NCI-H2029 (cell line): Measurements from ENCODE around the gene SLK.

Experiments used
- DNase-seq: peaks from one replicate; lab custom pipeline; 2025; lab: John Stamatoyannopoulos, UW

Gene SLK

DNA sequence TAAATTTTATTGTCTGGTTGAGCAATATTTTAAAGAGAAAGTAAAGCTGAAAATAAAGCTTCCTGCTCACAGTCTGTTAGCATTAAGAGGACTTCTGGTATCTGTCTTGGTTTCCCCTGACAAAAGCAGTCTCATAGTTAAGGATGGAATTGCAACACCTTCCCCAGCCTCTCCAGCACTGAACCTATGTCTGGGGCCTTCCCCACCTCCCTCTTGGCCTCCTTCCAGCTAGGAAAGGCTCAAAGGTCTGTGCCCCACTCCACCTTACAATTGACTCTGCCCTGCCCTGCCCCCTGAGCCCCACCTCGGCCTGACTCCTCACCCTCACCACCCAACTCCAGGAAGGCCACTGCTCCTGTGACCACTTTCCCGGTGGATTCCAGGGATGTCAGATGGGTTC lies 85.5 kb downstream of the SLK start:
- no peak for DNase-seq

DNA sequence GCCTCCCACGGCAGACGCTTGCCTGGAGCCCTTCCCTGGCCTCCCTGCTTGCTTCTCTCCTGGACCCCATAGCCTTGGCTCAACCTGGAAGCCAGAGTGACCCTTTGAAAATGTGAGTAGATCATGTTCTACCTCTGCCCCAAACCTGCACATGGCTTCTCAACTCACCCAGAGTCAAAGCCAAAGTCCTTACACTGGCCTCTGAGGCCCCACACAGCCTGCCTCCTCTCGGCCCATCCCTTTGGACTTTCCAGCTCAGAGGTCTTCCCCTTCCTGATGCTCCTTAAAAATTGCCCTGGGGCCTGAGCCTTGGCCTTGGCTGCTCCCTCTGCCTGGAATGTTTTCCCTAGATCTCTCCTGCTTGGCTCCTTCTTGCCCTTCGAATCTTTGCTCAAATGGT lies 86.3 kb downstream of the SLK start:
- DNase-seq, result no peak

DNA sequence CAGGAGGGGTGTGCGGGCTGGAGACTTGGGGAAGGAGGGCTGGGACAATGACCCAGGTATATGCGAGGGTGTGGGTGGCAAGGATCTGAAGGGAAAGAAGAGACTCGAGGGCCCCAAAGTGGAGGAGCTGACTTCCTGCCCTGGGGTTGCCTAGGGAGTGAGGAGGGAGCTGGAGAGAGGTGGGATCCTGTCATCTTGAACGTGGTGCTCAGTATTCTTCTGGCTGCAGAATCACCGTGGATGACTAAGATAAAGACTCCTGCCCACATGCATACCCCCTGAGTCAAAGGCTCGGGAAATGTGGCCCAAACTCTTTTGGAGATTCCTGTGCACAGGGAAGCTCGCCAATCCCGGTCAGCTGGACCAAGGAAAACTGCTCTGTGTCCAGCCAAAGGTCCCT lies 87.5 kb downstream of the SLK start:
- DNase-seq, result no peak

DNA sequence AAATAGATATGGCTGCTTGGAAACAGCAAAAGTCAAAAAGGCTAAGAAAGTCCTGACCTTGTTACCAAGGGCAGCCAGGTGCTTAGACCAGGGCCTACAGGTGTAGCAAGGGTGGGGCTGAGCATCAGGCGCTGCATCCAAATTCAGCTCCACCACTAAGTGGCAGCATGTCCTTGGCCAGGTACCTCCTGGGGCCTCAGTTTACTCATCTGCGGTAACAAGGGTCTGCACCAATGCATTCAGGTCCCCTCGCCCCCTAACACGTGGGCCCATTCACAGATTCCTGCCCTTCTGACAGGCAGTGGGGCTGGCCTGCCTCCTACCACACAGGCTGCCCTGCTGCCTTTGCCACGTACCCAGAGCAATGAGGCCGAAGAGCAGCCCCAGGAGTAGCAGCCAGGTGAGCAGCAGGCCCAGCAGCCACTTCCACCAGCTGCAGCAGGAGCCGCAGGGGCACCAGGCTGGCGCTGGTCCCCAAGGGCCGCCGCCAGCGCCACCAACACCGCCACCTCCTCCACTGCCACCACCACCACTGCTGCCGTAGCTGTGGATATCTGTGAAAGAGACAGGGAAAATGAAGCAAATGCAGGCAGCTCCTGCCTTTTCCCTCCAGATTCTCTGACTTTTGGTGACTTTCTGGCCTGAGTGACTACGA lies 89.8 kb downstream of the SLK start:
- no peak for DNase-seq

DNA sequence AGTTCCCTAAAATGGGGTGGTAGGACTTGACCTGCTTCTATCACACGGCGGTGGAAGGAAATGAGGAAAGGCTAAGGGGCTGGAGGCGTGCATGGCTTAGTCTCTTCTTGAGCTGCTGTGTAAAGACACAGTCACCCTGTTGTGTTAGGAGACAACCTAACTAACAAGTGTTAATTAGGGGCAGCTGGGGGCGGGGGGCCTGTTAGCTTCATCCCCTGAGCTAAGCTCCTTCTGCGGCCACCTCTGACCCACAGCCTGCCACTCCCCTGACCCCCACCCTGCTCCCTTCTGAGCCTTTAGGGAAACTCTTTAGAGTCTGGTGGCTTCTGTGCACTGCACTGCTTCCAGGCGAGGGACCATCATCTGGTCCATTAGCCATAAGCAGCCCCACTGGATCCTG lies 90.8 kb downstream of the SLK start:
- no peak for DNase-seq

DNA sequence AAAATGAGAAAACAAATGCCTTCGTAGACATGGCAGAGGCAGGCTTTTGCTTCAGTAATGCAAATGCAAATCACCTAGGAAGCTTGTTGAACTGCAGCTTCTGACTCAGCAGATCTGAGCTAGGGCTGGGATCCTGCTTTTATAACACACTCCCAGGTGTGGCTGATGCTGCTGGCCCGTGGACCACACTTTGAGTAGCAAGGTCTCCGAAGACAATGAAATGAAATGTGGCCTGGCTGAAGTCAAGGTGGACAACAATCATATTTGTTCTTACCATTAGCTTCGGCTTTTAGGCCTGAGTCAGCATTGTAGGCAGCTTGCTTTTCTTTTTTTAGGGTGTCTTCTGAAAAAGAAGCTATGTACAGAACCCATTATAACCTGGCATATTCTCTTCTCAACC lies 92.4 kb downstream of the SLK start:
- no peak for DNase-seq

DNA sequence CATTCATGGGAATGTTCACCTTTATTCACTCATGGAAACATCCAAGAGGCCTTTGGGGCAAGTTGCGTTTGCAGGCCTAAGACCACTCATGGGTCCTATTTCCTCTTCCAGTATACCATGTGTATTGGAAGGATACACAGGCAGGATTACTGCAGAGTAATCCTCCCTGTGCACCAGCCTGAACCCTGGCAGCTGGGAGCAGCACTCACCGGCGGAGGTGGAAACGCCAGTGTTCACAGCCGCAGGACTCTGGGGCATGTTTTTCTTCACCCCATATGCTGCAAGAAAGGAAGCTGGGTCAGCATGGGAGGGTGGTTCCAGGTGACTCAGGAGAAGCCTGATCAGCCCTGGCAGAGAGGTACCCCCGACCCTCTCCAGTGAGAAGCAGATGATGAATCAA lies 94.3 kb downstream of the SLK start:
- no peak for DNase-seq

DNA sequence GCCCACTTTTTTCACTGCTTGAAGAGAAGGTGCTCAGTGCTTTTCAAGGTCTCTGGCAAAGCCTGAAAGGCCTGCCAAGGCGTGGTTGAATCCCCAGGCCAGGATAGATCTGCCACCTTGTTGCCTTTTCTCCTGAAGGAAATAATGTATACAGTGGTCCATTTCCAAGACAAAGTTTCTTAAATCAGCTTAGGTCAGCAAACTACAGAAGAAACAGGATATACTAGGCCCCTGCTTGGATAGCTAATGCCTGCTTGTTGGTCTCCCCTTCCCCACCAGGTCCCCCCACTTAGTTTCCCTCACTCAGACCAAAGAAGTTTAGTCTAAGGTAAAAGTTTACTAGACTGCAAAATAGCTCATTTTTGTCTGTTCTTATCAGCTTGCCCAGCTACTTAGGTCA lies 98.8 kb downstream of the SLK start:
- DNase-seq, result no peak

DNA sequence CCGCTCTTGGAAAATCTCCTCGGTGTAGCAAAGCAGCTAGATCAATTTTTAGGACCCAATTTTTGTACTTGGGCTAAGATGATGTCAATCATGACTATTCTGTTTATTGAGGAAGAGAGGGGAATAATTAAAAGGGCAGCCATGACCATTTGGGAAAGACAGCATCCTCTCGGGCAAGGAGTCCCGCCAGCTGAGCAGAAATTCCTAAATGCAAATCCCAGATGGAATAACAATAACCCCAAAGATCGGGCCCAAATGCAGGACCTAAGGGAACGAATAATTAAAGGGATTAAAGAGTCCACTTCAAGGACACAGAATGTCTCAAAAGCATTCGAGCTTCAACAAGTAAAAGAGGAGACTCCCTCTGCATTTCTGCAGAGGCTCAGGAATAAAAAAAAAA lies 100.0 kb downstream of the SLK start:
- DNase-seq, result no peak

DNA sequence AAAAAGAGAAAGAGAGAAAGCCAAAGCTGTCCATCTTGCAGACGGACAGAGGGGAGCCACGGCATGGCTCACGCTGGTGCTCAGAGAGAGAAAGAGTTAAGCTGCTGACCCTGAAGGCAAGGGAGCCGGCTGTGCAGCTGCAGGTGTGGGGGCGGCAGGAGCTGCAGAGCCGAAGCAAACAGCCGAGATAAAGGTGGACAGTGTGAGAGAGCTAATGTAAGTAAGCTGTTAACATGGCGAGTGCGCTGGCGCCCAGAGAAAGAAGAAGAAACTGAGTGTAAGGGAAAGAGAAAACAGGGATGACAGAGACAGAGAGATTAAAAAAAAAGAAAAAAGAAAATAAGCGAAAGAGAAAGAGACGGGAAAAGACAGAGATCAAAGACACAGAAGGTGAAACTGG lies 100.6 kb downstream of the SLK start:
- no peak for DNase-seq

DNA sequence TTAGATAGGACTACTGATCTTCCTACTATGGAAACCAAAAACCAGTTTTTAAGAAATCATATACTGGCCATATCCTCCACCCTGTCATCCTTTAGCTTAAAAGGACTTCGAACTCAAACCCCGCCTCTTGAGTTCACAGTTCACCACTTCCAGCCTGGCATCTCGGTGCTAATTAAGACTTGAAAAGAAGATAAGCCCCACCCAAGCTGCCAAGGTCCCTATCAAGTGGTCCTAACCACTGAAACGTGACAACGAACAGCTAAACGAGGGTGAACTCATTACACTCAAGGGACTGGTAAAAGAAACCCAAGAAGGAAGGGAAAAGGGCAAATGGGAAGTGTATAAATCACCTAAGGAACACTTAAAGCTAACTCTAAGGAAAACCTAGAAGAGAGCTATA lies 102.7 kb downstream of the SLK start:
- no peak for DNase-seq

DNA sequence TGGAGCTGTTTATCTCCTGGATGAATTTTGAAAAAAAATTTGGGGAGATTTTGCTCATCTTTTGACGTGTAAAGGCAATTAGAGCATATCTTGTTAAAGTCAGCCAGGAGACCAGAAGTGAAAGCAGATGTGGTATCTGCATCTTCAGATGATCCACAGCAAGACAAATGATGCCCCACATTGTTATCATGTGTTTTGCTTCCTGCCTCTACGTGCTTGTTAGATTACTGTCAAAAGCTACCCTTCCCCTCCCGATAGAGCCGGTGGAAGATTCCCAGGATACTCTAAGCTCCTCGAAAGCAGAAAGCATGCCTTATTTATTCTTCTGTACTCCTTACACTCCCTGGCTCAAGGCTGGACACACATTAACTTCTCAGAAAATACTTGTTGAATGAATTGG lies 105.8 kb downstream of the SLK start:
- DNase-seq, result no peak

DNA sequence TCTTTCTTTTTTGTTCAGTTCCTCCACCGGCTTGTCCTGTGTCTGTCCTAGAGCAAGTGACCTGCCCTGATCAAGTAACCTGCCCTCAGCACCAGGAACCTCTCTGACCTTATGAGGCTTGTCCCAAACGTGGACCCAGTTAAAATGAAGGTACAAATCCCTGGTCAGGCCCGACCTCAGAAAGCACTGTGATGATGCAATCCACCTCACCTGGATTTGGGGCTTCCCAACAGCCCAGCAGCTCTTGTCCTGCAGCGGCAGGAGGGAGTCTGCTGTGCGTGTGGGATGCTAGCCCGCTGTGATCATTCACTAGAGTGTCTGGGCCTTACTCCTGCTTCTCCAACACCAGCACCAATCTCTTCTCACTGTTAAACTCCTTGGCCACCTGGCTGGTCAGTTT lies 107.6 kb downstream of the SLK start:
- DNase-seq, result no peak

DNA sequence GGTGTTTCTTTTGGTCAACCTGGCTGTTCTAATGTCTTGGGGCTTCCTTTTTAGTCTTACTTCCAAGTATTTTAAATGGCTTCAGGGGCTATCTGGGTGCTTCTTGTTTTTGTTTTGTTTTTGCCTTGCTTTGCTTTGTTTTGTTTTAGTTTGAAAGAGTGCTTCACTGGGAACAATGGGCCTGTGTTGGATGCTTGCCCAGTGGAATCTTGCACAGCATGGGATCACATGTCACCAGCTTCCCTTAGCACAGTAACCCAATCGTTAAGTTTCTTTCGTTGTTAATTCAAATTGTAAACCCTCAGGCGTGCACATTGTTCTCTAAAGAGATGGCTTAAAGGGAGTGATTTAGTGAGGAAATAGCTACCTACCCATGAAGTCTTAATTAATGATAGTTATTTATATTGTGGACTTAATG lies 109.8 kb downstream of the SLK start:
- peak; percentile 2 for DNase-seq

DNA sequence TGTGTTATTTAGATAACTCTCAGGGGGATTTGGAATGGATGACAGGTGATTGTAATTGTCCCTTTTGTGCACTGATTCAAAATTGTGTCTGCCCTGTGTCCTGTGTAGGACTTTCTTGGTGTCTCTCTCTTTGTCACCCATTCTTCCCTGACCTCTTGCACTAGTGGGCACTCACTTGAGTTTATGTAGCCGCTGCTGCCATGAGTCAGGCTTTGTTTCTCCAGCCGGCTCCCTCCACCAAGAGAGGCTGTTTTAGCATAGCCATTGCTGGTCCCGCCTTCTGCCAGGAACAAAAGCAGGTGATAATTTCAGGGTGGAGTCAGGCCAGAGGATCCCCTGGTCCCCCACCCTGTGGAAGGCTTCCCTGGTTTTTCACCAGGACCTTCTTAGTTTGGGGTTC lies 110.3 kb downstream of the SLK start:
- no peak for DNase-seq

DNA sequence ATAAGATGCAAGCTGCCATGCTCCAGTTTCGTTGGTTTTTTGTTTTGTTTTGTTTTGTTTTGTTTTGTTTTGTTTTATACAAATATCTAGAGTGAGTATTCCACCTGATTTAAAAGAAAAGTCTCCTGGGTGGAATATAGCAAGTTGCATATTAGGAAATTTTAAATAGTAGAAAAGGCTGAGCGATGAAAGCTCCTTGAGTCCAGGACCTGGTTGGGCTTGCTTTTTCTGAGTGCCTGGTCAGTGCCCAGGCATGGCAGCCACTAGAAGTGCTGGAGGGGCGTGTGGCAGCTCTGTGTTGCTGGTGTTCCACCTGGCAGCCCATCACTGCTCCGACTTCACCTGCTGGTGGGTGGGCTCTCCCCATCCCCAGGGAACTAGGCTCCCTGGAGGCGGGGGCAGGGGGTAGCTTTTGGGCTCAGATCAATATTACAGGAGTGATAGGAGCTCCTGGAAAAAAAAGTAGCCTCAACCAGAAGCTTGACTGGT lies 110.8 kb downstream of the SLK start:
- no peak for DNase-seq
